ENCODE results near the gene ATP5F1E.

The ATP5F1E gene

GRCh38 chr20:59032023-59032712 lies at the start of gene ATP5F1E:
Gene ATP5F1E (minus strand): TSS chr20:59032335. CDS start chr20:59032251, 84 bp downstream.
- peak within 1 kb of the TSS; percentile 78 for H3K4me3 ChIP-seq (replicated peaks; ENCODE audit: low read depth, low read length)
- DNase-seq (ENCODE audit: low read depth): peak; percentile 92
- no peak for TF ChIP-seq CTCF (IDR thresholded peaks at IDR 0.05; ENCODE audit: low read length, missing control alignments)

GRCh38 chr20:59081036-59081435 lies 48.9 kb upstream of the ATP5F1E start:
- no peak for DNase-seq (ENCODE audit: low read depth)
- no peak for TF ChIP-seq CTCF (IDR thresholded peaks at IDR 0.05; ENCODE audit: low read length, missing control alignments)
- no peak overlapping the region for H3K4me3 ChIP-seq (replicated peaks; ENCODE audit: low read depth, low read length)

- TF ChIP-seq CTCF (IDR thresholded peaks at IDR 0.05; ENCODE audit: low read length, missing control alignments): no peak
- no peak for DNase-seq (ENCODE audit: low read depth)
- no peak overlapping the region for H3K4me3 ChIP-seq (replicated peaks; ENCODE audit: low read depth, low read length)
Observed at GRCh38 chr20:59078231-59078630, 46.1 kb upstream of the ATP5F1E start.

GRCh38 chr20:59077705-59078104 lies 45.6 kb upstream of the ATP5F1E start:
- H3K4me3 ChIP-seq (replicated peaks; ENCODE audit: low read depth, low read length): no peak overlapping the region
- no peak for DNase-seq (ENCODE audit: low read depth)
- TF ChIP-seq CTCF (IDR thresholded peaks at IDR 0.05; ENCODE audit: low read length, missing control alignments): no peak

GRCh38 chr20:59075934-59076508 lies 43.9 kb upstream of the ATP5F1E start:
- no peak for TF ChIP-seq CTCF (IDR thresholded peaks at IDR 0.05; ENCODE audit: low read length, missing control alignments)
- no peak overlapping the region for H3K4me3 ChIP-seq (replicated peaks; ENCODE audit: low read depth, low read length)
- DNase-seq (ENCODE audit: low read depth): no peak

- DNase-seq (ENCODE audit: low read depth): peak; percentile 29
- H3K4me3 ChIP-seq (replicated peaks; ENCODE audit: low read depth, low read length): no peak overlapping the region
- TF ChIP-seq CTCF (IDR thresholded peaks at IDR 0.05; ENCODE audit: low read length, missing control alignments): no peak
Observed at GRCh38 chr20:59074456-59074855, 42.3 kb upstream of the ATP5F1E start.

GRCh38 chr20:59073582-59073981 lies 41.4 kb upstream of the ATP5F1E start:
- no peak for DNase-seq (ENCODE audit: low read depth)
- TF ChIP-seq CTCF (IDR thresholded peaks at IDR 0.05; ENCODE audit: low read length, missing control alignments): no peak
- H3K4me3 ChIP-seq (replicated peaks; ENCODE audit: low read depth, low read length): no peak overlapping the region
